Measurements from ENCODE around the gene FBXW2. TPM values are rescaled to one million over a fixed set of nuclear protein-coding genes. Genes with fewer than 3 reads are reported as not detected.
"Not testable (repeated sequence)": the region's sequence is repeated elsewhere in the genome, so short reads cannot be mapped to it uniquely, and the experiment has no call there.

FBXW2 gene
- total and polyA plus RNA-seq, 2 experiments from 2014 or later, result 23.7 to 45.5 TPM

DNA sequence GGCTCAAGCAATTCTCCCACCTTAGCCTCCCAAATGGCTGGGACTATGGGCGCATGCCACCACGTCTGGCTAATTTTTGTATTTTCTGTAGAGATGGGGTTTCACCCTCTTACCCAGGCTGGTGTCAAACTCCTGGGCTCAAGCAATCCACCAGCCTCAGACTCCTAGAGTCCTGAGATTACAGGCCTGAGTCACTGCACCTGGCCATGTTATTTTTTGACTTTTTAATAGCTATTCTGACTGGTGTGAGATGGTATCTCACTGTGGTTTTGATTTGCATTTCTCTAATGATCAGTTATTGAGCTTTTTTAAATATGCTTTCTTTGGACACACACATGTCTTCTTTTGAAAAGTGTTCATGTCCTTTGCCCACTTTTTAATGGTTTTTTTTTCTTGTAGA is 38.2 kb downstream of the FBXW2 start:
- TF ChIP-seq EZH2phosphoT487 (IDR thresholded peaks at IDR 0.05; ENCODE audit: insufficient read depth, low read depth) (no peak), EZH2 (IDR thresholded peaks at IDR 0.05; ENCODE audit: insufficient read depth, poor library complexity, severe bottlenecking) (no peak)
- H3K4me2 ChIP-seq (ENCODE audit: unreplicated experiment), result no peak overlapping the region
- no peaks in the 10 kb centered on the region for H3K27me3 ChIP-seq (replicated peaks; ENCODE audit: insufficient read depth)
- DNase-seq, result no peak
- H3K79me2 ChIP-seq (ENCODE audit: insufficient read depth), result no peaks in the 10 kb centered on the region
- H3K4me1 ChIP-seq (ENCODE audit: insufficient read depth), result 0 out of 2 replicates have a peak, but pooled peaks cover 5% of the 10 kb centered on the region
- H3K9ac ChIP-seq, result no peak overlapping the region
- no peaks in the 10 kb centered on the region for H3K9me3 ChIP-seq (ENCODE audit: low read depth)
- no peak overlapping the region for H3K4me3 ChIP-seq
- no peak overlapping the region for H3K27ac ChIP-seq
- 95 to 100% methylated on average over 2 of the region's 2 CpGs for WGBS, 2 experiments (ENCODE audit: low coverage in 1 of 2, low lambda C conversion rate in 2 of 2, missing lambda C conversion rate in 2 of 2)
- peaks cover 9% of the 10 kb centered on the region; the same call in 1 of the 2 replicates for H3K36me3 ChIP-seq (ENCODE audit: low read depth)
- H3F3A ChIP-seq (ENCODE audit: insufficient read depth), result peaks cover 26% of the 10 kb centered on the region
- H4K20me1 ChIP-seq (ENCODE audit: insufficient read depth), result no peaks in the 10 kb centered on the region
- no peak overlapping the region for H2AFZ ChIP-seq
- in situ Hi-C loops (cut with MboI), result loop anchor here (10.0 kb wide), 1 partner anchor 310 kb away; no protein-coding TSS in a partner anchor
- no peaks in the 10 kb centered on the region for H3K9me2 ChIP-seq (ENCODE audit: insufficient read depth)

- peak; percentile 39 for DNase-seq
- no peaks in the 10 kb centered on the region for H3K9me3 ChIP-seq (ENCODE audit: low read depth)
- TF ChIP-seq EZH2 (IDR thresholded peaks at IDR 0.05; ENCODE audit: insufficient read depth, poor library complexity, severe bottlenecking), result no peak
- TF ChIP-seq EZH2phosphoT487 (IDR thresholded peaks at IDR 0.05; ENCODE audit: insufficient read depth, low read depth), result no peak
- 95 to 98% methylated on average over 5 of the region's 5 CpGs for WGBS, 2 experiments (ENCODE audit: low coverage in 1 of 2, low lambda C conversion rate in 2 of 2, missing lambda C conversion rate in 2 of 2)
- H3F3A ChIP-seq (ENCODE audit: insufficient read depth), result no peaks in the 10 kb centered on the region
- H4K20me1 ChIP-seq (ENCODE audit: insufficient read depth), result no peaks in the 10 kb centered on the region
- H3K27ac ChIP-seq, result no peak overlapping the region
- in situ Hi-C loops (cut with MboI), result loop anchor here (10.0 kb wide), 1 partner anchor 314 kb away; no protein-coding TSS in a partner anchor
- no peaks in the 10 kb centered on the region for H3K9me2 ChIP-seq (ENCODE audit: insufficient read depth)
- H3K4me3 ChIP-seq, result no peak overlapping the region
- H3K4me2 ChIP-seq (ENCODE audit: unreplicated experiment), result no peak overlapping the region
- H3K9ac ChIP-seq, result no peak overlapping the region
- H3K27me3 ChIP-seq (replicated peaks; ENCODE audit: insufficient read depth), result no peaks in the 10 kb centered on the region
- H3K36me3 ChIP-seq (ENCODE audit: low read depth), result no peaks in the 10 kb centered on the region
- H3K79me2 ChIP-seq (ENCODE audit: insufficient read depth), result no peaks in the 10 kb centered on the region
- H2AFZ ChIP-seq, result no peak overlapping the region
- 0 out of 2 replicates have a peak, but pooled peaks cover 5% of the 10 kb centered on the region for H3K4me1 ChIP-seq (ENCODE audit: insufficient read depth)
These were observed 42.8 kb downstream of the FBXW2 start for GRCh38 chr9:120750421-120750820.

DNA sequence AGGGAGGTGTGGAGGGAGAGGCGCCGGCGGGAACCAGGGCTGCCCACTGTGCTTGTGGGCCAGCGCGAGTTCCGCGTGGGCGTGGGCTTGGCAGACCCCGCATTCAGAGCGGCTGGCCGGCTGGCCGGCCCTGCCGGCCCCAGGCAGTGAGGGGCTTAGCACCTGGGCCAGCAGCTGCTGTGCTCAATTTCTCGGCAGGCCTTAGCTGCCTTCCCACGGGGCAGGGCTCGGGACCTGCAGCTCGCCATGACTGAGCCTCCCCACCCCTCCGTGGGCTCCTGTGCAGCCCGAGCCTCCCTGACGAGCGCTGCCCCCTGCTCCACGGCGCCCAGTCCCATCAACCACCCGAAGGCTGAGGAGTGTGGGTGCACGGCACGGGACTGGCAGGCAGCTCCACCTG is 46.9 kb downstream of the FBXW2 start:
- H4K20me1 ChIP-seq (ENCODE audit: insufficient read depth); H3K9ac ChIP-seq; H2AFZ ChIP-seq; H3K36me3 ChIP-seq (ENCODE audit: low read depth); H3K4me2 ChIP-seq (ENCODE audit: unreplicated experiment); H3K79me2 ChIP-seq (ENCODE audit: insufficient read depth); H3K4me3 ChIP-seq; H3K27ac ChIP-seq; H3F3A ChIP-seq (ENCODE audit: insufficient read depth); H3K9me3 ChIP-seq (ENCODE audit: low read depth); H3K9me2 ChIP-seq (ENCODE audit: insufficient read depth); H3K27me3 ChIP-seq (replicated peaks; ENCODE audit: insufficient read depth); DNase-seq; in situ Hi-C loops (cut with MboI); H3K4me1 ChIP-seq (ENCODE audit: insufficient read depth): not testable (repeated sequence)
- 96 to 97% methylated on average over 21 to 22 of the region's 26 CpGs for WGBS, 2 experiments (ENCODE audit: low coverage in 1 of 2, low lambda C conversion rate in 2 of 2, missing lambda C conversion rate in 2 of 2)

GRCh38 chr9:120745278-120745677 is 47.9 kb downstream of the FBXW2 start:
- Histone ChIP-seq H3K27ac (no peak overlapping the region), H3K4me1 (ENCODE audit: insufficient read depth) (0 out of 2 replicates have a peak, but pooled peaks cover under 1% of the 10 kb centered on the region), H3K4me2 (ENCODE audit: unreplicated experiment) (no peak overlapping the region), H3K79me2 (ENCODE audit: insufficient read depth) (no peaks in the 10 kb centered on the region), H3K9ac (no peak overlapping the region), H3K9me3 (ENCODE audit: low read depth) (no peaks in the 10 kb centered on the region), H3K27me3 (replicated peaks; ENCODE audit: insufficient read depth) (no peaks in the 10 kb centered on the region), H3F3A (ENCODE audit: insufficient read depth) (no peaks in the 10 kb centered on the region), H2AFZ (no peak overlapping the region), H3K4me3 (no peak overlapping the region), H4K20me1 (ENCODE audit: insufficient read depth) (no peaks in the 10 kb centered on the region), H3K36me3 (ENCODE audit: low read depth) (no peaks in the 10 kb centered on the region), H3K9me2 (ENCODE audit: insufficient read depth) (no peaks in the 10 kb centered on the region)
- in situ Hi-C loops (cut with MboI), result no loop called here
- DNase-seq, result no peak
- TF ChIP-seq EZH2 (IDR thresholded peaks at IDR 0.05; ENCODE audit: insufficient read depth, poor library complexity, severe bottlenecking) (no peak), EZH2phosphoT487 (IDR thresholded peaks at IDR 0.05; ENCODE audit: insufficient read depth, low read depth) (no peak)
- 97 to 98% methylated on average over 6 of the region's 6 CpGs for WGBS, 2 experiments (ENCODE audit: low coverage in 1 of 2, low lambda C conversion rate in 2 of 2, missing lambda C conversion rate in 2 of 2)

DNA sequence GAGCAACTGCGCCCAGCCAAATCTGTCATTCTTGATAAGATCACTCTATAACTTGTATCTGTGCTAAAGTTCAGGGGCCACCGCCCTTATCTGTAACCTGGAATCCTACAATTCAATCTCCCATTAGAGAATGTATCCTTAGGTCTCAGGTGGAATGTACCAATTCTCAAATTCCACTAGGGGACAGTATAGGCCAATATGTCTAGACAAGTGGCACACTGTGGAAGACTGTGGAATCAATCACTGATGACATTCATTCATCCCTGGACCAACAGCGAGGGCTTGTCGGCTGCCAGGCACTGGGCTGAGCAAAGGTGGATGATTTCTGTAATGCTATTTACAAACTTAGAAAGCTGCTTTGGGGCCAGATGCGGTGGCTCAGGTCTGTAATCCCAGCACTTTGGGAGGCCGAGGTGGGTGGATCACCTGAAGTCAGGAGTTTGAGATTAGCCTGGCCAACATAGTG is 50.2 kb downstream of the FBXW2 start:
- Histone ChIP-seq H3K27ac (no peak overlapping the region), H2AFZ (no peak overlapping the region), H3K9me3 (ENCODE audit: low read depth) (no peaks in the 10 kb centered on the region), H4K20me1 (ENCODE audit: insufficient read depth) (no peaks in the 10 kb centered on the region), H3K79me2 (ENCODE audit: insufficient read depth) (no peaks in the 10 kb centered on the region), H3K4me2 (ENCODE audit: unreplicated experiment) (no peak overlapping the region), H3K4me3 (no peak overlapping the region), H3K4me1 (ENCODE audit: insufficient read depth) (no peaks in the 10 kb centered on the region), H3K27me3 (replicated peaks; ENCODE audit: insufficient read depth) (no peaks in the 10 kb centered on the region), H3K9ac (no peak overlapping the region), H3F3A (ENCODE audit: insufficient read depth) (no peaks in the 10 kb centered on the region), H3K36me3 (ENCODE audit: low read depth) (no peaks in the 10 kb centered on the region), H3K9me2 (ENCODE audit: insufficient read depth) (no peaks in the 10 kb centered on the region)
- WGBS, 2 experiments (ENCODE audit: low coverage in 1 of 2, low lambda C conversion rate in 2 of 2, missing lambda C conversion rate in 2 of 2), result 81 to 87% methylated on average over 6 of the region's 6 CpGs
- in situ Hi-C loops (cut with MboI), result no loop called here
- peak; percentile 60 for DNase-seq
- no peak for TF ChIP-seq EZH2phosphoT487 (IDR thresholded peaks at IDR 0.05; ENCODE audit: insufficient read depth, low read depth)
- no peak for TF ChIP-seq EZH2 (IDR thresholded peaks at IDR 0.05; ENCODE audit: insufficient read depth, poor library complexity, severe bottlenecking)

Measured in GM23248 (cell line).